Embryonic facial prominence (tissue), 1 donor: ENCODE measurements around the gene MFSD2A.
"Not testable (repeated sequence)": the region's sequence is repeated elsewhere in the genome, so short reads cannot be mapped to it uniquely, and the experiment has no call there.

Source experiments
- DNase-seq: peaks from one replicate; pipeline ENCODE4 v3.0.0-alpha.2; 2016; ENCODE audit errors: extremely low spot score

Gene MFSD2A

GRCh38 chr1:39940980-39941871, 13.7 kb upstream of the MFSD2A start:
- no peak for DNase-seq

GRCh38 chr1:39943471-39944290, 11.3 kb upstream of the MFSD2A start:
- DNase-seq = no peak

- DNase-seq = no peak
Observed at GRCh38 chr1:39944410-39945112, 10.4 kb upstream of the MFSD2A start.

- DNase-seq = no peak
Observed at GRCh38 chr1:39946216-39946615, 8.7 kb upstream of the MFSD2A start.

- DNase-seq = no peak
Observed at GRCh38 chr1:39947260-39947659, 7.7 kb upstream of the MFSD2A start.

DNA sequence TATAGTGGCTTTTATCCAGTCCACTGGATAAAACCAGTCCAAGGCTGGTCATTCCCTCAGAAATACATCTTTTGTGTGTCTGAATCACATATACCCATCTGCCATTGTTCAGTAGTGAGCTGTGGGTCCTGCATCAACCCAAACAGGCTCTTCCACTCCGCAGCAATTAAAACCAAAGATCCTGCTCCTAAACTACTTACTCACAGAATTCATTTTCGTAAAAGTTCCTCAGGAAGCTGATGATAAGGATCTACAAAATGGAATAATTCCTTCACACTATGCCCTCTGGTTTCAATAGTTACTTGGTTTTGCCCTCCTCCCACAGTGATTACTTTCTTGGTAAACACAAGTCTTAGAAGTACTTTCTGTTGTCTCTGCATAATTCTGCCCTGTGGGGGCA, 5.1 kb upstream of the MFSD2A start:
- no peak for DNase-seq

- DNase-seq = no peak
Observed at GRCh38 chr1:39951926-39952325, 3.0 kb upstream of the MFSD2A start.

DNA sequence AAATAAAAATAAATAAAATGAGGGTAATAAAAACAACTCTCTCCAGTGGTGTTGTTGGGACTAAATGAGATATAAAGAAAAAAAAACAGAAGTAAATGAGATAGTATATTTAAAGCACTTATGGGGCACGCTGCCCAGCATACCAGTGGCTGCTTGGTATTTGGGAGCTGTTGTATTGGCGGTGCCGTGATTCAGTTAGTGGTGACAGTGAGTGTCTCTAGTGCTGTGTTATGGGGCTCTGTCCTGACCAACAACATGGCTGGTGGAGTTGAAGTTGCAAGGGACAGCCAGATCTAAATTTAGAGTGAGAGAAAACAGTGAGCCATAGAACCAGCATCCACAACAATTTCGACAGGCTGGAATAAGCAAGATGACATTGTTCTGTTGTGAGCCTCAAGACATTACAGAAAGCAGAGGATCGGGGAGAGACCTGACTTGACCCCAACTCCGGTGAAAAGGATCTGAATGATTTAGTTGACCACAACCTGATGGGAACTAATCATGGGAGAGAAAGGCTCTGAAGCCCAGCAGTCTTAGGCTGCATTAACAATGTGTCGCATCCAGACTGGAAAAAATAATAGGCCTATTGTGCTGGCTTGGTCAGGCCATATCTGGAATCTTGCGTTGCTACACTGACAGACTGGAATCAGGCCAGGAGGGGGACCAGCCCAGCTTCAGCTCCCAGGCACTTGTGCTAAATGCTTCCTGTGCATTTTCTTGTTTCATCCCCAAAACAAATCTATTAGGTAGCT, 2.4 kb upstream of the MFSD2A start:
- no peak for DNase-seq

DNA sequence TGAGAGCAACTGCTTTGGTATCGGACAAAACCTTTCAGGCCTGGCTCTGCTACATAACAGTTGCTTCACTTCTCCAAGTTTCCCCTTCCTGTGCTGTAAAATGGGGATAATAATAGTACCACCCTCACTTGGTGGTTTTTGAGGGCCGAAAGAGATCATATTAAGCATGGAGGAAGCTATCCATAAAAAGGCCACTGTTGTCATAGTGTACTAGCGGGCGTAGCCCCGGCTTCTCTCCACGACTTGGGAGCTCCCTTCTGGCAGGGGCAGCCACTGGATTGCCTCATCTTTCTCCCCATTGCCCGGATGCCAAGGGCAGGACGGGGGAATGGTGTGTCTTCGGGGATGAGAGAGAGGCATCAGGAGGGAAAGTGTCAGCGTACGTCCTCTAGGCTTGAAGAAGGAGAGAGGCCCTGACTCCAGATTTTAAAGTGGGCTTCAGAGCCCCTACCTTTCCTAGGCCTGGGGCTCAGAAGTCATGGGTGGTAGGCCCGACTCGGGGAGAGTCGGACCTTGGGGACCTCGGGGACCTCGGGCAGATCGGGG, 548 bp upstream of the MFSD2A start:
- no peak for DNase-seq

- DNase-seq = no peak
Observed at GRCh38 chr1:39955547-39956539, 898 bp downstream of the MFSD2A start.

- DNase-seq = no peak
Observed at GRCh38 chr1:39957299-39958015, 2.5 kb downstream of the MFSD2A start.

GRCh38 chr1:39958403-39959200, 3.7 kb downstream of the MFSD2A start:
- DNase-seq = no peak

GRCh38 chr1:39959651-39960333, 4.8 kb downstream of the MFSD2A start:
- DNase-seq = no peak

- DNase-seq = no peak
Observed at GRCh38 chr1:39960431-39960958, 5.5 kb downstream of the MFSD2A start.

DNA sequence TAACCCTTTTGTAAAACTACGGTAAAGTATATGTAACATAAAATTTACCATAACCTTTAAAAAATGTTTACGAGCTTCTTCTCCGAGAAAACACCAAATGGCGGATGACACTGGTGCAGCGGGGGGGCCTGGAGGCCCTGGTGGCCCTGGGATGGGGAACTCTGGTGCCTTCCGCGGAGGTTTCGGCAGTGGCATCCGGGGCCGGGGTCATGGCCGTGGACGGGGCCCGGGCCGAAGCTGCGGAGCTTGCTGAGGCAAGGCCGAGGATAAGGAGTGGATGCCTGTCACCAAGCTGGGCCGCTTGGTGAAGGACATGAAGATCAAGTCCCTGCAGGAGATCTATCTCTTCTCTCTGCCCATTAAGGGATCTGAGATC, 7.5 kb downstream of the MFSD2A start:
- no peak for DNase-seq

GRCh38 chr1:39962964-39963363, 8.0 kb downstream of the MFSD2A start:
- DNase-seq = not testable (repeated sequence)

- DNase-seq = no peak
Observed at GRCh38 chr1:39964552-39964951, 9.6 kb downstream of the MFSD2A start.

GRCh38 chr1:39965044-39965443, 10.1 kb downstream of the MFSD2A start:
- DNase-seq = no peak
